ENCODE measurements around the gene YES1. TPM values are rescaled to one million over a fixed set of nuclear protein-coding genes. Genes with fewer than 3 reads are reported as not detected.
"Not testable (repeated sequence)": the region's sequence is repeated elsewhere in the genome, so short reads cannot be mapped to it uniquely, and the experiment has no call there.

The YES1 gene
- total and polyA plus RNA-seq, 2 of the 8 experiments (the other 6 are each of a cell fraction or from before 2014, with no cell fraction given): 14.8 to 94.3 TPM

- H3K4me1 ChIP-seq (replicated peaks in 1 of 4; ENCODE audit: control insufficient read depth in 3 of 4, insufficient read depth in 4 of 4, low read length in 3 of 4); H2AFZ ChIP-seq (ENCODE audit: low read length); H3K36me3 ChIP-seq (ENCODE audit: control insufficient read depth in 2 of 4, insufficient read depth in 4 of 4, low read length in 3 of 4); H3K9ac ChIP-seq (replicated peaks in 1 of 4; ENCODE audit: extremely low read depth in 1 of 4, low read depth in 3 of 4, low read length in 3 of 4); H3K14ac ChIP-seq (ENCODE audit: insufficient read length); H3K4me2 ChIP-seq (ENCODE audit: insufficient read depth in 1 of 2, low read depth in 2 of 2, low read length in 2 of 2); H3K23me2 ChIP-seq (ENCODE audit: low read depth, low read length); H4K5ac ChIP-seq (ENCODE audit: insufficient read length, low read depth, low read length); H3K56ac ChIP-seq (replicated peaks; ENCODE audit: insufficient read length, low read depth, low read length); H3K4me3 ChIP-seq (ENCODE audit: extremely low read depth in 1 of 4, insufficient read depth in 2 of 4, low read depth in 3 of 4, low read length in 4 of 4); H2BK15ac ChIP-seq (ENCODE audit: low read length); H3K9me3 ChIP-seq (ENCODE audit: insufficient read depth in 2 of 2, low read depth in 1 of 2, low read length in 1 of 2); DNase-seq (ENCODE audit: low read depth in 1 of 2, low spot score in 2 of 2); H3K18ac ChIP-seq (ENCODE audit: extremely low read depth, low read length); H4K8ac ChIP-seq (ENCODE audit: extremely low read depth, insufficient read depth, low read length); H2BK5ac ChIP-seq (ENCODE audit: low read depth, low read length); H3K79me1 ChIP-seq (ENCODE audit: low read depth, low read length); H2BK12ac ChIP-seq (ENCODE audit: low read depth, low read length); H4K20me1 ChIP-seq (replicated peaks in 1 of 2; ENCODE audit: control insufficient read depth in 1 of 2, insufficient read depth in 2 of 2, low read length in 2 of 2); POLR2A ChIA-PET (ENCODE audit: partially characterized antibody); H4K91ac ChIP-seq (replicated peaks; ENCODE audit: insufficient read length, low read length); H3K23ac ChIP-seq (ENCODE audit: insufficient read length); H2BK120ac ChIP-seq (replicated peaks; ENCODE audit: low read depth, low read length); H3K4ac ChIP-seq (replicated peaks; ENCODE audit: insufficient read length, low read depth, low read length); H3K27ac ChIP-seq (ENCODE audit: low read depth, low read length); H2BK20ac ChIP-seq (ENCODE audit: low read length); H2AK5ac ChIP-seq (ENCODE audit: low read depth, low read length); H3K27me3 ChIP-seq (replicated peaks in 1 of 4; ENCODE audit: control insufficient read depth in 3 of 4, extremely low read depth in 1 of 4, insufficient read depth in 3 of 4, low read length in 3 of 4); FAIRE-seq: not testable (repeated sequence)
- H3K79me2 ChIP-seq (ENCODE audit: control insufficient read depth in 1 of 2, insufficient read depth in 2 of 2, low read length in 2 of 2): peaks cover 4 to 52% of the 10 kb centered on the region in 2 experiments; a peak in 2 of 4 replicates
- 93% methylated on average over 2 of the region's 4 CpGs; no CpG with 5 or more reads in 1 of the 2 experiments for WGBS, 2 experiments (ENCODE audit: extremely low coverage in 1 of 2, insufficient coverage in 1 of 2, insufficient read length in 1 of 2, insufficient replicate concordance in 2 of 2, low coverage in 1 of 2, low lambda C conversion rate in 2 of 2, missing lambda C conversion rate in 1 of 2)
- CTCF ChIA-PET (ENCODE audit: partially characterized antibody): interaction anchor here (1.4 kb wide), 1 partner anchor 31 kb away, joined by 4 read pairs; no protein-coding TSS in a partner anchor
Observed at GRCh38 chr18:759864-760263, 52.2 kb downstream of the YES1 start.
